ENCODE results near the gene RAMACL.
"Not testable (repeated sequence)": the region's sequence is repeated elsewhere in the genome, so short reads cannot be mapped to it uniquely, and the experiment has no call there.

The RAMACL gene

DNA sequence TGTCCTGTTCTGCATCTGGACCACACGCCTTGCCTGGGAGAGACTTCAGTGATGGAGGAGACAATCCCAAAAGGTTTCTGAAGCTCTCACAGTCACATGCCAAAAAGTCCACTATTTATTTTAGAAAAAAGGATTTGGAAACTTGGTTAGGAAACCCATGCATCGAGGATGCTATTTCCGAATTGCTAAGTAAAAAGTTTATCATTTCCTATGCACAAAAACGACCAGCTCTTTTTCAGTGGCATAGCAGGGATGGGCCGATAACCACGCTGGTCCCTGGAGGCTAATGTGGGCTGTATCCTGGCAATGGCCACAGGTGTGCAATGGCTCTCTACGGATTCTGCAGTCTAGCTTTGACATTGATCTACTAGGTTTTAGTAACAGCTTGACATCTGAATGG lies 33.9 kb downstream of the RAMACL start:
- DNase-seq: no peak

DNA sequence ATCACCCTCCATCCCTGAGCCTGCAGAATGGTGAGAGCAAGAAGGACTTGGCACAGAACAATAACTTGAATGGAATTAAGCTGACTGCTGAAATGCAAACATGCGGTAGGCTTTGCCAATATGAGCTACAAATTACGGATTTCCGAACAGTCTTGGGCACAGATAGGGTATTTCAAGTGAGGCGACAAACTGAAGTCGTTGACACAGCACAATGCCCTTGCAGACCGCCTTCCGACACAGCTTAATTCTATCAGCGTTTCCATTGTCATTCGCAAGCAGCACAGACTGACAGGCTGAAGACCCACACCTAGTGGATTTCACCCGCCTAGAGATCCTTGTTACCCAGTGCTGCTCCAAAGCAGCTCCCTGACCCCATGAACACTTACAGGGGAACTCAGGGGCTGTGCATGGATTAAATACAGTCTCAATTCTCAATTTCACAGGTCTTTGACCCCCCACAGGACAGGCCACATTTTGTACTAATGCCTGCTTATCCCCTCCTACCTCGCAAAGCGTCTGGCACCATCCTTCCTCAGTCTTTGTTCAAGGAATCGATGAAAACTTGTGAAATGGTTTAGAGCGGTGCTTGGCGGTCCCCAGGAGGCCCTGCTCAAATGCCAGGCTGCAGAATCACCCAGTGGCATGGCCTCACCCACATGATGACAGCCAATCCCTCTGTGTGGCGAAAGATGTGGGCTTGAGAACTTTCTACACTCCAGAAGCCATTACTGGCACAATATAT lies 34.6 kb downstream of the RAMACL start:
- no peak for DNase-seq

DNA sequence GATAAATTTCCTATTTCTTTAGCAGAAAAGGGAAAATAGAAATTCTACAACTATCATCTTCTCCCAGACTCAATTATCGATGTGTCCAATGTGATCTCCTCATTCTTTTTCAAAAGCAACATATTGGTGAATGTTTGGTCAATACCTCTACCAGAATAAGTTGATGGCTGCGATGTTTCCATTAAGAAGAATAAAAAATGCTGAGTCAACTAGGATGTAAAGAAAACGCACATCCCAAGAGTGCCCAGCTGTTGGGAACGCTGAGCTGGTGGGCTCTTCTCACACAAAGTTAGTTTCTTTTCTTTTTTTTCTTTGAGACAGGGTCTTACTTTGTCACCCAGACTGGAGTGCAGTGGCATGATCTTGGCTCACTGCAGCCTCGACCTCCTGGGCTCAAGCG lies 39.8 kb downstream of the RAMACL start:
- no peak for DNase-seq

DNA sequence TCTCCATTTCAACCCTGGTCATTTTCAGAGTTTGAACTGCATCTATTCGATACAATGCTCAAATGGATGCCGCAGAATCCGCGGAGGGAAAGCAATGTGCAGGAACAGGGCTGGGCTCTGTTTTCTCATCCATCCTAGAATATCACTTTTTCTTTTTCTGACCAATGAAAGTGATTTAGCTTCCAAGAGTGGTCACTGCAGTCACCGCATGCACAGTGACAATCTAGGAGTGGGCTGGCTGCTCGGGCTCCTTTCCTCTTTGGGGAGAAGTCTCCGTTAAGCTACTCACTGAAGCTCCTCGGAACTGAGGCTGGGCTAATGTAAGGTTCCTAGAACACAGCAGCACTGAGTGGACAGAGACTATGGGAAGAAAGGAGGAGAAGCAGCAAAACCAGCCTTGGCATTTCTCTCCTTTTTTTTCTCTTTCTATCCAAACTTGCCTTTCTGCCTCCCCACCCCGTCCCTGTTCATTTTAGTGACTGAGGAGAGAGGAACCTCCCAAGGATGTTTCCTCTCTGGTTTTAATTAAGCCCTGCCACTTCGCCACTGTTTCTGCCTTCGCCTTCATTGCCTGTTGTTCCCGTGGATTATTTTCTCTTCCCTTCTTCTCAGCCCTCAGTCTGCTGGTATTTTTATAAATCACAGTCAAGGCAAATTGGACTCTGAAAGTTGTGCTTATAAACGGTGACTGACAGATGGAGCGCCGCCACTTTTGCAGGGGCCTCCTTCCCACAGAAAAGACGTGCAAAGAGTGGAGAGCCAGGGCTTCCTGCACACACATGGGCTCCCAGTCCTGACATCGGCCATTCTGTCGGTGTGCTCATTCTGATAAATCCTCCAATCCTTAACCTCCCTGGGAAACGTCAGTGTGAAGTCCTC lies 41.1 kb downstream of the RAMACL start:
- DNase-seq: no peak

DNA sequence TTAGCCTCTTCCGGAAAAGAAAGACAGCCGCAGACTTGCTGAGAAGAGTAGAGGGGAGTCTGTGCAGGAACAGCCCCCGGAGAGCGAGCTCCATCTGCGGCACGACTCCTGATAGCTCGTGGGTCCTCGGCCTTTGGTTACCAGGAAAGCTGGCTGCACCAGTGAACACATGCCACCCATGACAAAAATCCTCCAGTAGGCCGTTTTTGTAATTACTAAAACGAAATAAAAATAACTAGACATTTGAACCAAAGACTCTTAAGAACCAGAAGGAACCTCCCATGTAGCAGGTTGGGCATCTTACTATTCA lies 42.2 kb downstream of the RAMACL start:
- no peak for DNase-seq

DNA sequence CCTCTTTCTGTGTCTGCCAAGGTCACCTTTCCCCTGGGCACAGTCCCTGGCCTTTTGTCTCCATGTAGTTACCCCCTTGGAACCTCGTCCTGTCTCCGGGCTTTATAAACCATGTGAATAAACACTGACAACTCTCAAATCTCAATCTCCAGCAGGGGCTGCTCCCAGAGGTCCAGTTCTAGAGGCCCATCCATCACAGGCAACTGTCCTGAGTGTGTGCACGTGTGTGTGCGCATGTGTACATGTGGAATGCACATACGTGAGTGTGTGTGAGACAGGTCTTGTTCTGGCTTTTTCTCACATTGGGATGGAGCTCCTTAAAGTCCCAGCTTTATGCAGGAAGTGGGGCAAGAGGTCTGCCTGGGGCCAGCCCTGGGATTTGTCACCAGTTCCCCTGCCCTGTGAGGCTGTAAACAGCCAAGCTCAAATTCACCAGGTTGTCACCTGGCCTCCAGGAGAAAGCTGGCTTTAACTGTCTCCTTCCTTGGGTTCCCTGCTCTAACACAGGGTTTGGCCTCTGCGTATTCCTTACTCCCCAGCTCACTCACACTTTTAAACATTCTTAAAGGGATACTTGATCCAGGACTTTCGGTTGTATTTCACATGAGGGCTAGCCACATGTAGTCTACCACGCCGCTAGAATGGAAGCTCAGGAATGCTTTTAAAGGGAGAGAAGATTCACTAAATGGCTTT lies 42.7 kb downstream of the RAMACL start:
- no peak for DNase-seq

DNA sequence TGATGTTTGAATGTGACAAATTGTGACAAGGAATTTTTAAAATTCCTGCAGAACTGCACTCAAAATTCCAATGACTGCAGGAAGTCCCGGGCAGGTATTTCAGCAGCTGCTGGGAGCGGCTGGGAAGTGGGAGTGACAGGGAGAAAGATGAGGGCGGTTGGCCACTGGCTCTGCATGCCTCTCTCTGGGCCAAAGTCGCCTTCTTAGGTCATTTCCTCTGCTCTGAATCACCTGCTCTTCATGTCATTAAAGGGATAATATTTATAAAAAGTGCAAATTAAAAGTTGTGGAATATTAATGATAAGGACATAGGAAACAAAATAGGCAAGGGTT lies 43.9 kb downstream of the RAMACL start:
- no peak for DNase-seq

DNA sequence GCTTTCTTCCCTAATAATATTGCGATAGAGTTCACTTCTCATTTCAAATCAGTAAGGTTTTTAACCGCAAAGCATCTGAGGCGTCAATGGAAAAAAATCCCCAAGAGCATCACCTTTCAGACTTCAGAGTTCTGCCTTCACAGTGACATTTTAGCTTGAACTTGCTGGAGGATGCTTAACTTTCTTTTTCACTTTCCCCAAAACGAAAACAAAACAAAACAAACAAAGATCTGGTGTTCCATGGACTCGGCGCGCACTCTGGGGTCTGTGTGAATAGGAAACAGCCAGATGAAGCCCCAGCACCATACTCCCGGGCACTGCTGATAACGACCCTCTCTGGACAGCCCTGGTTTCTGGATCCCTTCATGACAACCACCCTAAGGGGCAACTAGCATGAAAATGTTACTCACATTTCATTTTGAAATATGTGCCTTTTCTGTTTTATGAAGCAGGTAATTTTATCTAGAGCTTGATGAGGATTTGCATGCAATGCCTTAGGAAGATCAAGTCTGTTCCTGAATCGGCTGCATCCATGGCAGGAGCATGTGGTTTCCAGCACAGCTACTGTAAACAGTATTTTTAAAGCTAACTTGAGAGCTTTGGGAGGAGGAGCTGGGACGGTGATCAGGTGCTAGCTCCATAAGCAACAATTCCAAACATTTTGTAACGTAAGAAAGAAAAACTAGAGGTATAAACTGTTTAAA lies 44.5 kb downstream of the RAMACL start:
- DNase-seq: no peak

DNA sequence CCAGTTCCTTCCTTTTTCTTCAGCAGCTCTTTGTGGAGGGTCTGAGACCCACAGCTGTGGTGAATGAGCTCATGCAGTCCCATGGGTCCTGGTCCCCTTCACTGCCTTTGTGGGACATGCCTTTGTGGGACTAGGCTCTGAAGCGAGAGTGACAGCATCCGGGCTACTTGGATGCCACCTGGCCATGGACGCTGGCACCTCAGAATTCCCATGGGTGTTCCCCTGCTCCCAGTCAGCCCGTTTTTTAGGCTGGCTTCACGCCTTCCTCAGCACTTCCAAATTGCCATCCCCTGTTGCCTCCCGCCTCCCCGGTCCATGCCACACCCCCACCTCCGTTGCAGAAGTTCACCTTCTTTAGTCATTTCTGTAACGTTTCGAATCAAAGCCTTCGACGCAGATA lies 45.1 kb downstream of the RAMACL start:
- no peak for DNase-seq

DNA sequence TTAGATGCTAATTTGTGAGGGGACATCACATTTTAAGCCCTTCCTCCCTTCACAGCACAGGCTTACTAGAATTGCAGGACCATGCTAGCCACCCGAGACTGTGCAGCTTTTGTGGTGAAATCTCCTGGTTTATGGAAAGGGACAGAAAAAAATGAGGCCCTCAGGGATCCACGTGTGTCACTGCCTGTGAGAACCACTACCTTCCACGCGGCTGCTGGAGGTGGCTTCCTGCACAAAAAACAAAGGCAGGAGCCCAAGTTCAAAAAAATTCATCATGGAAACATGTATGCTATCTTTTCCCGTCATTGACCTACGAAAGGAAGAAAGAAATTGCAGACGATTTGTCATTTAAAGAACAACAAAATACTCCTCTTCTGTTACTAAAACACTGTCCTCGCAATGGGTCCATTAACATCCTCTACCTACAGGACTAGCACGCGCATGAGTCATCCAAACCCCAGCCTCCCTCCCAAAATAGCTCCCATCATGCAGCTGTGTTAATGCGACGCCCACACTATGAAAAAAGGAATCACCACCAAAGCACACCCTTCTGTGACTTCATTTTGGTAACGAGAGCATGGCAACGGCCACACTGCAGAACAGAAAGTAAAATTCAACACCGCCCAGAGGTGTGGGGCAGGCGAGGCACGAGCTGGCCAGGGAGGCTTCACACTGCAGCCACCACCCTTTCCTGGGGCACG lies 45.7 kb downstream of the RAMACL start:
- DNase-seq: peak; percentile 60

DNA sequence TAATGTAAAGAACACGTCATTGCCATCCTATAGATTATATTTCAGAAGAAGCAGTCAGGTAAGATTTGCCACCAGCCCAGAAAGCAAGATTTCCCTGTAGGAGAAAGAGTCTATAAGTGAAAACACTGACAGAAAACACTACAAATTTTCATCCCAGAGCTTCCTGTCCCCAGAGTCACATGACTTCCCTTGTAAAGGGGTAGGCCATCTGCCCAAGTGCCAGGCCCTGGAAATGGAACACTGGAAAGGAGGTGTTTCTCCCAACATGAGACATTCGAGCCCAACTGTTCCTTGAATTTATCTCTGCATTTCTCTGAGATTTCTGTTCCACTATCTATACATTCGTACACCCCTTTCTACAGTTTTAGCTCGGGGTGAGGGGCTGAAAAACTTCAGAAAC lies 46.9 kb downstream of the RAMACL start:
- DNase-seq: no peak

DNA sequence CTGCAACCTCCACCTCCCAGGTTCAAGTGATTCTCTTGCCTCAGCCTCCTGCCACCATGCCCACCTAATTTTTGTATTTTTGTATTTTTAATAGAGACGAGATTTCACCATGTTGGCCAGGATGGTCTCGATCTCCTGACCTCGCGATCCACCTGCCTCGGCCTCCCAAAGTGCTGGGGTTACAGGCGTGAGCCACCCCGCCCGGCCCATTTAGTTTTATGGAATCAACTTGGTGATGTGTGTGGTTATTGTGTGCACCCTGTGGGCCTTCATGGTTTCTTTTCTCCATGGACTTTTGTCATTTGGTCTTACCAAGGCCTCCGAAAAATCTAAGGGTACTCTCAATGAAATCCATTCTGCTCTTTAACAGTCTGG lies 47.5 kb downstream of the RAMACL start:
- DNase-seq: not testable (repeated sequence)

DNA sequence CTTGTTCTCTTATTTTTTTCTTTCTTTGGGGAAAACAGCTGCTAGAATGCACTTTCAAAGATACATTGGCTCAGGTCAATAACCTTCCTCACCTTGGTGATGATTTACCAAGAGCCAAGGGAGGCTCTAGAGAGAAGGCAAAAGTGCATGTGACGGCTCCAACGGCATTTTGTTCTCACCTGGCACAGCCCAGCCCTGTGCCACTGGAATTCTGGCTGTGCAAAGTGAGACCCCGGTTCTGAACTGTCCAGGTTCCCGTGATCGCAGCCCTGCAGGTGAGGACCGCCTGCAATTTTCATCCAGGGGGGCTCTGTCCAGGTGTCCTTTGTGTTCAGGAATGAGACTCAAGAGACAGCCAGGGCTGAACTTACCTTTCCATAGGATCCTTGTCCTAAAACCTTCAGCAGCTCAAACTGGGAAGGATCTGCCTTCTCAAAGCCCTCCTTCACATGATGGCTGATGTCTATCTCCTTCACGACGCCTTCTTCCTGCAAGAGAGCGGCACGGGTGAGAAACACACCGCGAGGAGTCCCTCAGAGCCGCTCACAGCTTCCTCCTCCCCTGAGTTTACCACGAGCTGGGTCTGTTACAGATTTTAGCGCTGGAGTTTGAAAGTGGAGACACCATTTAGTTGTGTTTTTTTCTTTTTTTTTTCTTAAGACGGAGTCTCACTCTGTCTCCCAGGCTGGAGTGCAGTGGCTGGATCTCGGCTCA lies 48.0 kb downstream of the RAMACL start:
- DNase-seq: no peak

DNA sequence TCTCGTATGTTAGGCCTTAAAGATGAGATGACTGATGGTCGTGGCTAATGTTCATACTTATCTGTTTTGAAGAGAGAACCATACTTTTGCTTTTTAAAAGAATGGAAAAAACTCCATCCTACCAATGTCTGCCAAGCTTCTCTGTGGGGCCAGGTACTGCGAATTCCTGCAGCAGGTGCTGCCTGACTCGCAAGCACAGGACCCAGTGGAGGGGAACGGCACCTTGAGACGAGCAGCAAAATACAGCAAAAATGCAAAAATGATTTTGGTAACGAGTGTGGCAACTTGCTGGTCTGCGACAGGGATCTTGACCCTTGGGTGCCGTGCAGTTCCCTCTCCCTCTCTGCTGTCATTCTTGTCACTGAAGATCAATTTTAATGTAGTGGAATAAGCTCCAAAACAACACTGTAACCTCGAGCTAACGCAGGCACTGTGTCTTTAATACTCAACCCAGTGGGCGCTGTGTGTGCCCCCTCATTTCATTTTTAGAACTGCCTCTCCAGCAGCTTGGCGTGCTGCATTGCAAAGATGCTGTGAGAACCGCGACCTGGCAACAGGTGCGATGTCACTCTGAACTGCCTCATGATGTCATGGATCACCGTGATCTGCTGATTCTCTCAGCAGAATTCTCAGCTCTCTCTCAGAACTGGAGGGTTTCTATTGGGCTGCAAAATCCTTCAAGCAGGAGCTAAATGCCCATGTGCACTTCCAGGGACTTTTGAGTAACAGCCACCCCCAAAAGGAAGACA lies 51.6 kb downstream of the RAMACL start:
- no peak for DNase-seq

DNA sequence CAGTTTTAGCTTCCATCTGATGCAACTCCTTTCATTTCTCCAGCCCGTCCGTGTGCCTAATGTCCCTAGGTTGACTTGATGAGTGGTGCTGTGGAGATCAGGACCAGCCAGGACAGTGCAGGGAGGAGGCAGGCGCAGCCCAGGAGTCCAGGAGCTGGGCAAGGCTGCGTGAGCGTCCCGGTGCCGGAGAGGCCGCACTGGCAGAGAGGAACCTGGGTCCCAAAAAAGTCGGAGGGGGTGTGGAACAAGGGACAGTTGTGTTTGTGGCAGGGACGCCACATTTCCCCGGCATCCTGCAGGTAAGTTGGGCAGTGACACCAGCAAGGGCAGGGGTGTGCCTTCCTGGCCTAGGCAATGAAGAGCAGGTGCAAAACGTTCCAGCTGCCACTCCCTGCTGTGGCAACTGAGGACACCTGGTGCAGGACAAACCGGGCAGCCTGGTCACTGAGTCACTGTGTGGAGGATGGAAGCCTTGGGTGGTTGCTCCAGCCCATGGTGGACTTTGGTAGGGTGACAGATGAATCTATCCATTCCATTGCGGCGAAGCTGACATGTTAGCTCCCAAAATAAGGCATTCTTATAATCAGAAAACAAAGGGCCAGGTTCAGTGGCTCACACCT lies 53.2 kb downstream of the RAMACL start:
- DNase-seq: no peak

Data from activated effector memory CD4-positive, alpha-beta T cell treated with Interleukin-2 at 50 U/mL for 16 hours (primary cell).